Omental fat pad (tissue), 4 donors: ENCODE data around the gene PITPNM1. TPM values are rescaled to one million over a fixed set of nuclear protein-coding genes. Genes with fewer than 3 reads are reported as not detected.
"Not testable (repeated sequence)": the region's sequence is repeated elsewhere in the genome, so short reads cannot be mapped to it uniquely, and the experiment has no call there.

Source experiments
- ATAC-seq: fragments of 150-250 bp; one replicate; pipeline ENCODE4 v1.9.1; 2016; ENCODE audit warnings: mild to moderate bottlenecking, moderate library complexity; ENCODE audit not compliant: low FRiP score
- DNase-seq: peaks from one replicate; pipeline ENCODE4 v3.0.0-alpha.2; 2019; ENCODE audit warnings: low spot score
- CTCF ChIP-seq, 3 donors: fragments of 450-650 bp; IDR thresholded peaks; one replicate each; pipeline ENCODE4 v1.5.1; 2016 to 2017; ENCODE audit warnings: antibody characterized with exemption in 3 of 3, mild to moderate bottlenecking in 3 of 3, moderate library complexity in 2 of 3
- total RNA-seq, 4 donors: library from RNA; depleted of rRNA; stranded (reverse); fragments of >200 nt; gene quantifications; one replicate each; pipeline ENCODE4 v1.1.0, GENCODE V29; 2016

The PITPNM1 gene
- total RNA-seq, 4 donors from 2014 or later, result 15.0 to 58.2 (median 26.6) TPM

DNA sequence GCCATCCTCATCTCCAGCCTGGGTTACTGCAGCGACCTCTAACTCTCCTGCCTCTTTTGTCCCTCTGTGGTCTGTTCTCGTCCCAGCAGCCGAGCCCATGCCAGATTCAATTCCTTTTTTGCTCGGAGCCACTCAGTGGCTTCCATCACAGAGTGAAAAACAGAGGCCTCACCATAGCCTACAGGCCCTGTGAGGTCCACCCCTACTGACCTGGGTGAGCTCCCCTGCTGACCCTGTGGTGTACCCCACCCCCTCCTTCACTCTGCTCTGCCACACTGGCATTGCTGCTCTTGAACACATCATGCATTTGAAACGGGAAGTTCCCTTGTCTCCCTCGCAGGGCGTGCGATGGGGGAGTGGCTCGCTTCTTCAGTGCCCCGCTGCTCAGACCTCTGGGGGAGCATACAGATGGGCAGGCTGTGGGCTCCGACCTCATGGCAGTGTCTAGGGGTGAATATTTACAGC is 20.3 kb downstream of the PITPNM1 start:
- ATAC-seq, result no peak
- DNase-seq, result no peak
- TF ChIP-seq CTCF (IDR thresholded peaks at IDR 0.05), result no peak

GRCh38 chr11:67483831-67484665 is 21.1 kb downstream of the PITPNM1 start:
- ATAC-seq, result no peak
- DNase-seq, result no peak

GRCh38 chr11:67482827-67483798 is 22.1 kb downstream of the PITPNM1 start, which contains the start of gene AIP:
Gene AIP (plus strand): TSS chr11:67483026. CDS start chr11:67483159, 133 bp downstream.
- DNase-seq (peak; percentile 94), ATAC-seq (peak; percentile 99)
- TF ChIP-seq CTCF (IDR thresholded peaks at IDR 0.05), result no peak

More at GRCh38 chr11:67483831-67484665, 21.1 kb downstream of the PITPNM1 start:
- no peak for TF ChIP-seq CTCF (IDR thresholded peaks at IDR 0.05)

DNA sequence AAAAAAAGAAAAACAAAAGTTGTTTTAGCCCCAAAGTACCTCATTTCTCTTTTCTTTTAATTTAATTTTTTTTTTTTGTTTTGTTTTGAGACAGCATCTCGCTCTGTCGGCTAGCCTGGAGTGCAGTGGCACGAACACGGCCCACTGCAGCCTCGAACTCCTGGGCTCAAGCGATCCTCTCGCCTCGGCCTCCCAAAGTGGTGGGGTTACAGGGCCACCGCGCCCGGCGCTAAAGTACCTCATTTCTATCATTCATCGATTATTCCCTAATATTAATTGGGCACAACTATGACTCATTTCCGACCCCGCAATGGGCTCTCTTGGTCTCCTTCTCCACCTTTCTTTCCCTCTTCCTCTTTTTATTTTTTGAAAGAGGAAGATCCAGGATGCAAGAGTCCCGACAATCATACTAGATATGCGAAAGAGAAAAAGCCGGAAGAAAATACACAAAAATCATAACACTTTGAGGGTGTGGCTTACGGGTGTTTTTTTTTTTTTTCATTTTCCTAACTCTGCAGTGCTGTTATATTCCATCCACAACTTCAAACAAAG is 22.8 kb downstream of the PITPNM1 start:
- no peak for TF ChIP-seq CTCF (IDR thresholded peaks at IDR 0.05)
- no peak for ATAC-seq

GRCh38 chr11:67477344-67478050 is 27.7 kb downstream of the PITPNM1 start:
- DNase-seq, ATAC-seq: not testable (repeated sequence)

More for the DNA sequence above, 22.8 kb downstream of the PITPNM1 start:
- DNase-seq, result no peak

- DNase-seq, ATAC-seq: not testable (repeated sequence)
These were observed 28.5 kb downstream of the PITPNM1 start for GRCh38 chr11:67476692-67477091.

- TF ChIP-seq CTCF (IDR thresholded peaks at IDR 0.05), result no peak
- ATAC-seq (no peak), DNase-seq (no peak)
These were observed 32.3 kb downstream of the PITPNM1 start for GRCh38 chr11:67472882-67473281.
